A549 (cell line): ENCODE measurements around the gene LAMB3. TPM values are rescaled to one million over a fixed set of nuclear protein-coding genes. Genes with fewer than 3 reads are reported as not detected.

ENCODE experiments used
- ATAC-seq, 2 experiments: fragments of 200-7000 bp in 1 of 2; fragments of >200 bp in 1 of 2; cut with Nextera tagmentation in 1 of 2; cut with Tn5 transposase in 1 of 2; 3 replicates each; pipeline versions ENCODE4 v1.8.0 to v1.9.1; 2018 to 2020; ENCODE audit warnings: mild to moderate bottlenecking in 1 of 2, moderate library complexity in 1 of 2
- CTCF ChIA-PET: fragments of 300-600 bp; sonication (Branson Sonifier 250); formaldehyde crosslinking; extraction: SDS; loops from one replicate; lab custom pipeline; 2021; ENCODE audit warnings: antibody characterized with exemption, inconsistent platforms; lab: Yijun Ruan, JAX
- POLR2A ChIA-PET: fragments of 350-600 bp; formaldehyde crosslinking; extraction: SDS; loops from one replicate; lab custom pipeline; 2021; ENCODE audit warnings: antibody characterized with exemption, inconsistent platforms; lab: Yijun Ruan, JAX
- DNase-seq, 2 experiments: peaks; one replicate each; pipeline versions ENCODE4 v3.0.0 to v3.0.0-alpha.2; 2011 to 2016; ENCODE audit warnings: low read depth in 1 of 2, low spot score in 1 of 2
- FAIRE-seq: peaks from 2 replicates; lab custom pipeline; 2011; peaks lifted over from hg19 to GRCh38; lab: Jason Lieb, UNC
- H3K27ac ChIP-seq, 2 experiments: fragments of >200 bp; sonication (Bioruptor Twin); formaldehyde crosslinking; 3 replicates each; pipeline ENCODE4 v1.5.1; 2016 to 2017
- H3K4me1 ChIP-seq: fragments of >200 bp; sonication (Bioruptor Twin); formaldehyde crosslinking; 3 replicates; pipeline ENCODE4 v1.6.1; 2016
- H3K4me2 ChIP-seq: fragments of >200 bp; sonication (Bioruptor Twin); formaldehyde crosslinking; 3 replicates; pipeline ENCODE4 v1.6.1; 2016
- H3K4me3 ChIP-seq: fragments of >200 bp; sonication (Bioruptor Twin); formaldehyde crosslinking; 3 replicates; pipeline ENCODE4 v1.5.1; 2016
- H3K9me3 ChIP-seq: fragments of >200 bp; sonication (Bioruptor Twin); formaldehyde crosslinking; 3 replicates; pipeline ENCODE4 v1.6.1; 2016
- CBX2 ChIP-seq: fragments of 200-600 bp; sonication (generic); IDR thresholded peaks from 2 replicates; pipeline ENCODE4 v1.6.1; 2016; ENCODE audit warnings: low read depth, mild to moderate bottlenecking, borderline replicate concordance
- CTCF ChIP-seq: fragments of >200 bp; sonication (Bioruptor Twin); formaldehyde crosslinking; IDR thresholded peaks from 3 replicates; pipeline ENCODE4 v1.5.1; 2016
- E2F6 ChIP-seq: IDR thresholded peaks from 2 replicates; pipeline ENCODE4 v1.6.1; 2012; ENCODE audit warnings: low read depth, borderline replicate concordance
- EHMT2 ChIP-seq: fragments of 200-600 bp; sonication (generic); IDR thresholded peaks from 2 replicates; pipeline ENCODE4 v1.6.1; 2016; ENCODE audit warnings: antibody characterized with exemption, low read depth, mild to moderate bottlenecking, moderate library complexity
- ELK1 ChIP-seq: fragments of 150-350 bp; IDR thresholded peaks from 2 replicates; pipeline ENCODE4 v1.6.1; 2014; ENCODE audit warnings: low read depth, mild to moderate bottlenecking, low read length
- FOSL2 ChIP-seq, 2 experiments: fragments of 450-650 bp in 1 of 2; fragments of >200 bp in 1 of 2; sonication (Bioruptor Twin) in 1 of 2; formaldehyde crosslinking; IDR thresholded peaks; 2 replicates each; pipeline versions ENCODE4 v1.5.0 to v1.6.1; 2016 to 2020; ENCODE audit warnings: mild to moderate bottlenecking in 1 of 2, moderate library complexity in 1 of 2
- FOXS1 ChIP-seq: fragments of 250-450 bp; sonication (Bioruptor Pico); IDR thresholded peaks from 2 replicates; pipeline ENCODE4 v1.5.0; 2020; ENCODE audit warnings: mild to moderate bottlenecking, moderate library complexity
- GATA3 ChIP-seq: IDR thresholded peaks from 2 replicates; pipeline ENCODE4 v1.6.1; 2012; ENCODE audit warnings: borderline replicate concordance
- HOXA7 ChIP-seq: fragments of 250-450 bp; sonication (Bioruptor Pico); IDR thresholded peaks from 2 replicates; pipeline ENCODE4 v1.5.0; 2020; ENCODE audit warnings: mild to moderate bottlenecking, moderate library complexity
- JUN ChIP-seq, 2 experiments: fragments of >200 bp; sonication (Bioruptor Twin); formaldehyde crosslinking; IDR thresholded peaks; 2 replicates in 1 of 2; 3 replicates in 1 of 2; pipeline ENCODE4 v1.6.1; 2016 to 2017
- JUNB ChIP-seq: fragments of >200 bp; sonication (Bioruptor Twin); formaldehyde crosslinking; IDR thresholded peaks from 2 replicates; pipeline ENCODE4 v1.6.1; 2016
- MAX ChIP-seq: IDR thresholded peaks from 2 replicates; pipeline ENCODE4 v1.6.1; 2012
- MAZ ChIP-seq: fragments of 150-350 bp; IDR thresholded peaks from 2 replicates; pipeline ENCODE4 v1.6.1; 2014; ENCODE audit warnings: antibody characterized with exemption, low read depth, low read length, borderline replicate concordance
- NFE2L2 ChIP-seq: fragments of 150-350 bp; conservative IDR thresholded peaks from 2 replicates; pipeline ENCODE4 v1.6.1; 2014; ENCODE audit warnings: low read length
- NPAS2 ChIP-seq: fragments of 250-450 bp; sonication (Bioruptor Pico); IDR thresholded peaks from 2 replicates; pipeline ENCODE4 v1.8.0; 2022; ENCODE audit warnings: mild to moderate bottlenecking, moderate library complexity, borderline replicate concordance
- POLR2A ChIP-seq: IDR thresholded peaks from 2 replicates; pipeline ENCODE4 v1.6.1; 2012; ENCODE audit warnings: mild to moderate bottlenecking, low read length
- RAD21 ChIP-seq, 2 experiments: fragments of >200 bp in 1 of 2; sonication (Bioruptor Twin) in 1 of 2; formaldehyde crosslinking in 1 of 2; IDR thresholded peaks in 1 of 2; conservative IDR thresholded peaks in 1 of 2; 2 replicates in 1 of 2; 3 replicates in 1 of 2; pipeline ENCODE4 v1.6.1; 2012 to 2018; ENCODE audit warnings: inconsistent platforms in 1 of 2
- RARB ChIP-seq: fragments of 250-450 bp; sonication (Bioruptor Pico); IDR thresholded peaks from 2 replicates; pipeline ENCODE4 v1.8.0; 2021; ENCODE audit warnings: mild to moderate bottlenecking, moderate library complexity
- RFX5 ChIP-seq: fragments of 450-650 bp; IDR thresholded peaks from 2 replicates; pipeline ENCODE4 v1.7.1; 2014; ENCODE audit warnings: antibody characterized with exemption, mild to moderate bottlenecking, moderate library complexity
- SMC3 ChIP-seq: fragments of >200 bp; sonication (Bioruptor Twin); formaldehyde crosslinking; IDR thresholded peaks from 3 replicates; pipeline ENCODE4 v1.6.1; 2018; ENCODE audit warnings: inconsistent platforms
- TP53 ChIP-seq: fragments of 250-450 bp; sonication (Bioruptor Pico); IDR thresholded peaks from 2 replicates; pipeline ENCODE4 v1.5.0; 2021; ENCODE audit warnings: mild to moderate bottlenecking, moderate library complexity
- USF2 ChIP-seq: fragments of 450-650 bp; IDR thresholded peaks from 2 replicates; pipeline ENCODE4 v1.6.1; 2014; ENCODE audit warnings: antibody characterized with exemption
- ZFP36 ChIP-seq: fragments of 450-650 bp; IDR thresholded peaks from 2 replicates; pipeline ENCODE4 v1.6.1; 2014; ENCODE audit warnings: borderline replicate concordance; ENCODE audit not compliant: partially characterized antibody
- polyA plus RNA-seq, 4 experiments: library from polyadenylated mRNA; depleted of rRNA in 3 of 4; stranded (reverse); fragments of >200 nt; fragmentation: RNase III in 1 of 4; extraction: RNeasy Plus Mini Kit Qiagen cat#74134 plus additional on column Dnase treatment in 1 of 4; gene quantifications; 2 replicates in 3 of 4; 3 replicates in 1 of 4; pipeline ENCODE4 v1.2.3, GENCODE V29; 2011 to 2017

Gene LAMB3
- polyA plus RNA-seq, 2 of the 4 experiments (the other 2 are of a cell fraction) = 7.3 to 9.1 TPM

GRCh38 chr1:209648931-209649776 is 3.1 kb downstream of the LAMB3 start (continued):
- TF ChIP-seq GATA3 (0 out of 2 replicates have a peak, but pooled peaks have one; percentile 18), POLR2A (no peak), NFE2L2 (no peak), TP53 (CRISPR knock-in tag) (no peak), JUNB (peak; percentile 69), JUN (IDR thresholded peaks at IDR 0.05) (peak in 1 of 2 experiments; percentile 44; a peak in 1 of 5 replicates), SMC3 (no peak), ELK1 (no peak), RAD21 (conservative IDR thresholded peaks at IDR 0.05 in 1 of 2, IDR thresholded peaks at IDR 0.05 in 1 of 2) (no peak), CTCF (no peak), NPAS2 (no peak)

- Histone ChIP-seq H3K9me3 (no peaks in the 10 kb centered on the region), H3K4me1 (peaks cover 67% of the 10 kb centered on the region), H3K4me3 (no peak overlapping the region), H3K4me2 (peak overlapping the region; percentile 73), H3K27ac (peak overlapping the region; percentile 67 to 81)
- FAIRE-seq = no peak
- ChIA-PET POLR2A (interaction anchor here (1.6 kb wide), 1 partner anchor 40 kb away, joined by 9 read pairs; no protein-coding TSS in a partner anchor), CTCF (interaction anchor here (1.7 to 4.1 kb wide), 5 partner anchors 17 to 100 kb away, joined by 5 to 13 read pairs (median 7); no protein-coding TSS in a partner anchor)
- no peak for ATAC-seq
- TF ChIP-seq TP53 (CRISPR knock-in tag) (no peak), NPAS2 (no peak), FOSL2 (IDR thresholded peaks at IDR 0.05) (no peak), FOSL2 (CRISPR knock-in tag; IDR thresholded peaks at IDR 0.05) (no peak), USF2 (no peak), JUNB (no peak), POLR2A (no peak), ZFP36 (no peak), E2F6 (no peak), EHMT2 (no peak), CBX2 (no peak), MAX (no peak), RARB (no peak), MAZ (no peak), RFX5 (no peak), HOXA7 (CRISPR knock-in tag) (no peak), SMC3 (no peak), FOXS1 (no peak)
- DNase-seq = no peak
Observed at GRCh38 chr1:209648346-209648745, 3.9 kb downstream of the LAMB3 start.
